Omental fat pad (tissue), 4 donors: ENCODE measurements around the gene JPH2. TPM values are rescaled to one million over a fixed set of nuclear protein-coding genes. Genes with fewer than 3 reads are reported as not detected.

ENCODE experiments used
- ATAC-seq: fragments of 150-250 bp; one replicate; pipeline ENCODE4 v1.9.1; 2016; ENCODE audit warnings: mild to moderate bottlenecking, moderate library complexity; ENCODE audit not compliant: low FRiP score
- DNase-seq: peaks from one replicate; pipeline ENCODE4 v3.0.0-alpha.2; 2019; ENCODE audit warnings: low spot score
- total RNA-seq, 4 donors: library from RNA; depleted of rRNA; stranded (reverse); fragments of >200 nt; gene quantifications; one replicate each; pipeline ENCODE4 v1.1.0, GENCODE V29; 2016
- TF ChIP-seq, protein P1 (sequence below), 3 donors: fragments of 450-650 bp; IDR thresholded peaks; one replicate each; pipeline ENCODE4 v1.5.1; 2016 to 2017; ENCODE audit warnings: antibody characterized with exemption in 3 of 3, mild to moderate bottlenecking in 3 of 3, moderate library complexity in 2 of 3

JPH2 gene
- total RNA-seq, 4 donors from 2014 or later: 2.6 to 7.9 (median 7.1) TPM

DNA sequence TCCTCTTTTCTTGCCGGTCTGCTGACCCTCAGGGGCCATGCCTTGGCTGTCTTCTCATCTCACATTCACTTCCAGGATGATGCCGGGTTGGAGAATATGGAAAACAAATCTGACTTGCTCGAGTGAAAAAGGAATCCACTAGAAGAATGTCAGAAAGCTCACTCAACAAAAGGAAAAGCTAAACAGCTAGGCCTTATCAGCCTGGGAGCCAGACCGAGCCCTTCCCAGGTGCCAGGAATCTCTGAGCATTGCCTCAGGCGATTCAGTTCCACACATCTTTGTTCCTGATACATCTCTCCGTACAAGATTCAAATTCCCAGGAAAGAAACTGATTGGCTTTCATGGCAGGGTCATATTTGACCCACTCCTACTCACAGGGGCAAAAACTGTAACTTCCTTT lies 32.8 kb upstream of the JPH2 start:
- TF ChIP-seq, protein P1, sequence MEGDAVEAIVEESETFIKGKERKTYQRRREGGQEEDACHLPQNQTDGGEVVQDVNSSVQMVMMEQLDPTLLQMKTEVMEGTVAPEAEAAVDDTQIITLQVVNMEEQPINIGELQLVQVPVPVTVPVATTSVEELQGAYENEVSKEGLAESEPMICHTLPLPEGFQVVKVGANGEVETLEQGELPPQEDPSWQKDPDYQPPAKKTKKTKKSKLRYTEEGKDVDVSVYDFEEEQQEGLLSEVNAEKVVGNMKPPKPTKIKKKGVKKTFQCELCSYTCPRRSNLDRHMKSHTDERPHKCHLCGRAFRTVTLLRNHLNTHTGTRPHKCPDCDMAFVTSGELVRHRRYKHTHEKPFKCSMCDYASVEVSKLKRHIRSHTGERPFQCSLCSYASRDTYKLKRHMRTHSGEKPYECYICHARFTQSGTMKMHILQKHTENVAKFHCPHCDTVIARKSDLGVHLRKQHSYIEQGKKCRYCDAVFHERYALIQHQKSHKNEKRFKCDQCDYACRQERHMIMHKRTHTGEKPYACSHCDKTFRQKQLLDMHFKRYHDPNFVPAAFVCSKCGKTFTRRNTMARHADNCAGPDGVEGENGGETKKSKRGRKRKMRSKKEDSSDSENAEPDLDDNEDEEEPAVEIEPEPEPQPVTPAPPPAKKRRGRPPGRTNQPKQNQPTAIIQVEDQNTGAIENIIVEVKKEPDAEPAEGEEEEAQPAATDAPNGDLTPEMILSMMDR (IDR thresholded peaks at IDR 0.05): no peak
- ATAC-seq: no peak
- DNase-seq: no peak

- TF ChIP-seq, protein P1 (IDR thresholded peaks at IDR 0.05): no peak
- ATAC-seq (no peak), DNase-seq (no peak)
These were observed 32.3 kb upstream of the JPH2 start for GRCh38 chr20:44219170-44219730.

- TF ChIP-seq, protein P1 (IDR thresholded peaks at IDR 0.05): no peak
- ATAC-seq (no peak), DNase-seq (no peak)
These were observed 31.5 kb upstream of the JPH2 start for GRCh38 chr20:44218446-44218845.

GRCh38 chr20:44217342-44218092 lies 30.5 kb upstream of the JPH2 start:
- DNase-seq (no peak), ATAC-seq (peak; percentile 24)
- TF ChIP-seq, protein P1 (IDR thresholded peaks at IDR 0.05): peak in 1 of 3 donors; percentile 26

GRCh38 chr20:44215125-44215524 lies 28.1 kb upstream of the JPH2 start:
- DNase-seq (peak; percentile 42), ATAC-seq (no peak)
- TF ChIP-seq, protein P1 (IDR thresholded peaks at IDR 0.05): no peak

GRCh38 chr20:44212792-44213191 lies 25.8 kb upstream of the JPH2 start:
- TF ChIP-seq, protein P1 (IDR thresholded peaks at IDR 0.05): no peak
- ATAC-seq: no peak
- no peak for DNase-seq
